Fibroblast of lung (primary cell): ENCODE measurements around the gene SH2B3. TPM values are rescaled to one million over a fixed set of nuclear protein-coding genes. Genes with fewer than 3 reads are reported as not detected.
"Not testable (repeated sequence)": the region's sequence is repeated elsewhere in the genome, so short reads cannot be mapped to it uniquely, and the experiment has no call there.

Source experiments
- DNase-seq, 2 donors: peaks; one replicate each; pipeline versions ENCODE4 v3.0.0 to v3.0.0-alpha.2; 2010; ENCODE audit warnings: low read depth in 2 of 2
- H2AFZ ChIP-seq: 2 replicates; pipeline ENCODE4 v1.5.1; 2012; ENCODE audit warnings: low read length, control low read depth, inconsistent platforms
- H3K27ac ChIP-seq: 2 replicates; pipeline ENCODE4 v1.5.1; 2011; ENCODE audit warnings: low read length, control low read depth; ENCODE audit not compliant: insufficient read depth
- H3K27me3 ChIP-seq: 2 replicates; pipeline ENCODE4 v1.5.1; 2011; ENCODE audit warnings: mild to moderate bottlenecking, low read length; ENCODE audit not compliant: control insufficient read depth, insufficient read depth
- H3K36me3 ChIP-seq: 2 replicates; pipeline ENCODE4 v1.5.1; 2011; ENCODE audit warnings: low read length; ENCODE audit not compliant: control insufficient read depth, insufficient read depth
- H3K4me1 ChIP-seq: 2 replicates; pipeline ENCODE4 v1.5.1; 2011; ENCODE audit warnings: low read length; ENCODE audit not compliant: control insufficient read depth, insufficient read depth; ENCODE audit errors: extremely low read depth
- H3K4me2 ChIP-seq: 2 replicates; pipeline ENCODE4 v1.5.1; 2011; ENCODE audit warnings: low read length, control low read depth; ENCODE audit not compliant: insufficient read depth; ENCODE audit errors: extremely low read depth
- H3K4me3 ChIP-seq, 4 experiments: fragments of 200-600 bp in 1 of 4; sonication (generic) in 1 of 4; replicated peaks in 1 of 4; 2 replicates each; pipeline ENCODE4 v1.5.1; 2011 to 2016; ENCODE audit warnings: low read length in 4 of 4, low read depth in 3 of 4, mild to moderate bottlenecking in 3 of 4, control low read depth in 2 of 4, inconsistent platforms in 1 of 4, mixed read lengths in 1 of 4; ENCODE audit not compliant: insufficient read depth in 1 of 4; ENCODE audit errors: control extremely low read depth in 1 of 4
- H3K79me2 ChIP-seq: 2 replicates; pipeline ENCODE4 v1.5.1; 2012; ENCODE audit warnings: mild to moderate bottlenecking, low read length, inconsistent platforms; ENCODE audit not compliant: control insufficient read depth, insufficient read depth
- H3K9ac ChIP-seq: 2 replicates; pipeline ENCODE4 v1.5.1; 2011; ENCODE audit warnings: mild to moderate bottlenecking, low read length, control low read depth; ENCODE audit not compliant: insufficient read depth
- H3K9me3 ChIP-seq: 2 replicates; pipeline ENCODE4 v1.5.1; 2012; ENCODE audit warnings: low read depth, low read length; ENCODE audit not compliant: control insufficient read depth, insufficient read depth
- H4K20me1 ChIP-seq: 2 replicates; pipeline ENCODE4 v1.5.1; 2011; ENCODE audit warnings: low read length; ENCODE audit not compliant: control insufficient read depth, insufficient read depth; ENCODE audit errors: extremely low read depth
- CTCF ChIP-seq, 2 donors: IDR thresholded peaks in 1 of 2; conservative IDR thresholded peaks in 1 of 2; 1 replicate in 1 of 2; 2 replicates in 1 of 2; pipeline ENCODE4 v1.5.1; 2011 to 2012; ENCODE audit warnings: low read length in 2 of 2, control low read depth in 1 of 2, inconsistent platforms in 1 of 2, low read depth in 1 of 2, mild to moderate bottlenecking in 1 of 2
- EZH2 ChIP-seq: IDR thresholded peaks from 2 replicates; pipeline ENCODE4 v1.5.1; 2012; ENCODE audit warnings: low read length, control low read depth, mild to moderate bottlenecking; ENCODE audit errors: missing control alignments
- polyA plus RNA-seq, 2 donors: library from polyadenylated mRNA; depleted of rRNA in 1 of 2; stranded (reverse) in 1 of 2; unstranded in 1 of 2; fragments of >200 nt; gene quantifications; 2 replicates each; pipeline ENCODE4 v1.2.1, GENCODE V29; 2011 to 2012; ENCODE audit warnings: missing spikeins in 1 of 2
- total RNA-seq: library from RNA; depleted of rRNA; stranded (reverse); fragments of >200 nt; gene quantifications from 2 replicates; pipeline ENCODE4 v1.2.1, GENCODE V29; 2014

SH2B3 gene
- total and polyA plus RNA-seq, 2 donors (not counting 1 experiment from before 2014, with no cell fraction given), result 18.0 to 32.0 TPM

- Histone ChIP-seq H3K27ac (peak within 1 kb of the TSS; percentile 34), H2AFZ (peak within 1 kb of the TSS; percentile 94)
Observed at GRCh38 chr12:111368788-111369495, 36.8 kb upstream of the SH2B3 start, which contains the start of gene PHETA1. TSS of gene PHETA1 (minus strand) at chr12:111369095. CDS start at chr12:111363427, 5,668 bp downstream.

GRCh38 chr12:111369496-111370220 lies 36.1 kb upstream of the SH2B3 start:
- Histone ChIP-seq H3K9ac (no peak overlapping the region), H2AFZ (peak overlapping the region; percentile 94), H4K20me1 (no peaks in the 10 kb centered on the region), H3K4me3 (peak overlapping the region; percentile 63 to 91 (median 88)), H3K79me2 (no peaks in the 10 kb centered on the region), H3K4me2 (peak overlapping the region; percentile 87), H3K4me1 (peaks cover 4% of the 10 kb centered on the region), H3K9me3 (no peaks in the 10 kb centered on the region), H3K27ac (no peak overlapping the region), H3K36me3 (no peaks in the 10 kb centered on the region), H3K27me3 (no peaks in the 10 kb centered on the region)
- no peak for DNase-seq
- no peak for TF ChIP-seq EZH2
- no peak for TF ChIP-seq CTCF (conservative IDR thresholded peaks at IDR 0.05 in 1 of 2, IDR thresholded peaks at IDR 0.05 in 1 of 2; ENCODE audit: low read depth in 1 of 2, low read length in 2 of 2)

More at GRCh38 chr12:111368788-111369495, 36.8 kb upstream of the SH2B3 start, which contains the start of gene PHETA1:
- Histone ChIP-seq H3K79me2 (no peaks in the 10 kb centered on the region), H3K27me3 (no peaks in the 10 kb centered on the region), H3K4me3 (peak within 1 kb of the TSS; percentile 76 to 91 (median 88)), H3K9ac (peak within 1 kb of the TSS; percentile 69), H3K36me3 (no peaks in the 10 kb centered on the region), H3K9me3 (no peaks in the 10 kb centered on the region), H4K20me1 (no peaks in the 10 kb centered on the region), H3K4me2 (peak within 1 kb of the TSS; percentile 87), H3K4me1 (peaks cover 4% of the 10 kb centered on the region)
- TF ChIP-seq EZH2, result no peak
- TF ChIP-seq CTCF (conservative IDR thresholded peaks at IDR 0.05 in 1 of 2, IDR thresholded peaks at IDR 0.05 in 1 of 2; ENCODE audit: low read depth in 1 of 2, low read length in 2 of 2), result no peak
- peak; percentile 83 to 84 for DNase-seq

- H4K20me1 ChIP-seq, H3K27me3 ChIP-seq, H3K36me3 ChIP-seq, H3K4me3 ChIP-seq, H3K4me2 ChIP-seq, H3K9me3 ChIP-seq, DNase-seq, H2AFZ ChIP-seq, H3K27ac ChIP-seq, H3K9ac ChIP-seq, H3K4me1 ChIP-seq, H3K79me2 ChIP-seq: not testable (repeated sequence)
Observed at GRCh38 chr12:111373231-111373630, 32.5 kb upstream of the SH2B3 start.
